GDM1 (cell line): Measurements from ENCODE around the gene ELMOD1.

Experiments used
- DNase-seq: peaks from one replicate; lab custom pipeline; 2025; lab: John Stamatoyannopoulos, UW

Gene ELMOD1

GRCh38 chr11:107583629-107584195, 7.2 kb upstream of the ELMOD1 start:
- no peak for DNase-seq

GRCh38 chr11:107587306-107587979, 3.5 kb upstream of the ELMOD1 start:
- no peak for DNase-seq

DNA sequence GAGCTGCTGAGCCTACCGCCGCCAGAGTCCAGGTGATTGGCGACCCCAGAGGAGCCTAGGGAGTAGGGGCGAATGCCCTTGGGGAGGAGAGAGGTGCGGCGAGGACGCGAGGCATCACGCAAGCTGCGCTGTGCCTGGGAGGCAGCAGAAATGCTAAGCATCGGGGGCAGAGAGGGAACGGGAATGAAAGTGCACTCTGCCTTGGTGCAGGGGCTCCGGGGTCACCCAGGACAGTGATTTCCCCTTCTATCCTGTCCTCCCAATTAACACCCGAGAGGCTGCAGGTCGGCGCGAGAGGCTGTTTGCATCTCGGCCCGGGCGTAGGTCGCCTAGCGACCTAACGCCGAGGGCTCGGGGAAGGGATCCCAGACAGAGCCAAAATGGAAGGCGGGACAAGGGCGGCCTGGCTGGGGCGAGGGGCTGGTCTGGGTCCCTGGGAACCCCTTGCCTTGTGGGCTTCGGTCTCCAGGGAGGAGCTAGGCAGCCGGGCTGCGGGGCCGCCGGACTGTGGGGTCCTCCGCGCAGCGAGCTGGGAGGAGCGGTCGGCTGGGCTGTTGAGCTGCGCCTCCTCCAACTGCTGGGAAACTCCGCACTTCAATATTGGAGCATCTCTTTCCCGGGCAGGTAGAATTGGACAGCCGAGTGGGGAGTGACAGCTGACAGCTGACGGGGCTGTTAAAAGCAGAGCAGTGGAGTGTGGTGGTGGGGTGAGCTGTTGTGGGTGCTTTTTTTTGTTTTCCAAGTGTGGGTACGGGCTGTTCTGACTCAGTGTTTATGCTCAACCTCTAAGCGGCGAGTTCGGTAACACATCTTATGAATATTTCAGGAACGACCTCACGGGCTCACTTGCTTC, 657 bp downstream of the ELMOD1 start:
- no peak for DNase-seq

DNA sequence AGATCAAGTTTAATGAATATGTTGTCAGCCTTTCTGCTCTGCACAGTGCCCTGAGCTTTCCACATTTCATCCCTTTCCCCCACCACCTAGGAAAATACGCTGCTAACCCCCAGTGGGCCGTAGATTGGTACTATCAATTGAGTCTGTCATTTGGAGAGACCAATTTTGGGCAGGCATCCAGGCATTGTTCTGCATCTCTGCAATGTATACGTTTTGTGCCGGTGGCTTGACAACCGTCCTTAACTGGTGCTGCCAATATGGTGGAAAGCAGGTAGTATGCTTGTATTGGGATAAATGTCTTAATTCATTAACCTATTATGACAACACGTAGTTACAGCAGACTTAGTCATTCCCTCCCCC, 1.3 kb downstream of the ELMOD1 start:
- no peak for DNase-seq

DNA sequence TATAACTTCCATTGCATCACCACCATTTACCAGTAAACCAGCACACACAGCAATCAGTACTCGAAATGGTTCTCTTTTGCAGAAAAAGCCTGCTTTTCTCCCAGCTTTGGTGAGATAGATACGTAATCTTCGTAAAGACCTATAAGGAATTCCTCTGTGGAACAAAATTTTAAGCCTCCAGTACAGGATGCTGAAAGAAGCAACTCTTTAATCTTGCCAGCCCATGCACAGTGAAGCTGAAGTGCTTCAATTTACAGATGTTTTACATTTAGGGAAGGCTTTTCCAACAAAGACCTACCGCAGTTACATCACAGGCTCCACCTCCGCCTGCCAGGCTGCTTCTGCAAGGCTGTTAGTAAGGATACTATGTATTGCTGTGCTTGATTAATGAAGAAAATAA, 1.9 kb downstream of the ELMOD1 start:
- DNase-seq, result no peak

GRCh38 chr11:107593951-107594350, 3.0 kb downstream of the ELMOD1 start:
- DNase-seq, result no peak

- no peak for DNase-seq
These were observed 3.8 kb downstream of the ELMOD1 start for GRCh38 chr11:107594736-107595135.

- DNase-seq, result no peak
These were observed 7.5 kb downstream of the ELMOD1 start for GRCh38 chr11:107598225-107599139.

- no peak for DNase-seq
These were observed 14.4 kb downstream of the ELMOD1 start for GRCh38 chr11:107605061-107606006.

DNA sequence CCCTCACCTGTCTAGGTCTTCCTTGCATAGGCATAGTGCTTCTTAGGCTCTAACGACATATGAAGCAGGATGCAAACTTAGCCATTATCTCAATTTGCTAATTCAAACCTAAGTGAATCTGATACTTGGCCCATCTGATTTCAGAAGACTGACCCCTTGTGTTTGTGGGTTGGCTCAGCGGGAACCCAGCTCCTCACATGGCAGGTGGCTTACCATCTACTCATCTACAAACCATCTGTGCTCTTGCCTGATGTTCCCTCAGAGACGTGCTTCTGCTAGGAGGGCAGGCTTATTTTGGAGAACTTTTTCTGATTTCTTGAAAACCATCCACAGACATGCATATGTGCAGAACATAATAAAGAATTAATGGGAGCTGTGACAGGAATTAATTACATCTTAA, 15.2 kb downstream of the ELMOD1 start:
- no peak for DNase-seq

GRCh38 chr11:107608809-107609208, 17.9 kb downstream of the ELMOD1 start:
- no peak for DNase-seq

GRCh38 chr11:107609400-107610218, 18.7 kb downstream of the ELMOD1 start:
- no peak for DNase-seq

- no peak for DNase-seq
These were observed 21.5 kb downstream of the ELMOD1 start for GRCh38 chr11:107612445-107612844.

DNA sequence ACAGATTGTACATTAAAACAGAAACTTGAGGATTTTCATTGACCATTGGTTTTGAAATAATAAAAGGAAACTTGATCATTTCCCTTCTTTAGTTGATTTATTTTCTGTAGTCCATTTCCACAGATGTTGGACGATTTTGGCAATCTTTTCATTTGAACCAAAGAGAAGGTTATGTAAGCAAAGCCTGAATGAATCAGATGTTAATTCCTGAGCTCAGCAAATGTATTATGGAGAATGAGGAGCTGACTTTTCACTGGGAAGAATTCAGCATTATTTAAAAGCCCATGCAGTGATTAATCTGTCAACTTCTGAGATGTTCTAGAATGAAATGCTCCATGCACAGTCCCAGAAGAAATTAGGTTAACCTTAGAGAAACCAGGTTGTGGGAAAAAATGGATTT, 29.0 kb downstream of the ELMOD1 start:
- DNase-seq, result no peak

DNA sequence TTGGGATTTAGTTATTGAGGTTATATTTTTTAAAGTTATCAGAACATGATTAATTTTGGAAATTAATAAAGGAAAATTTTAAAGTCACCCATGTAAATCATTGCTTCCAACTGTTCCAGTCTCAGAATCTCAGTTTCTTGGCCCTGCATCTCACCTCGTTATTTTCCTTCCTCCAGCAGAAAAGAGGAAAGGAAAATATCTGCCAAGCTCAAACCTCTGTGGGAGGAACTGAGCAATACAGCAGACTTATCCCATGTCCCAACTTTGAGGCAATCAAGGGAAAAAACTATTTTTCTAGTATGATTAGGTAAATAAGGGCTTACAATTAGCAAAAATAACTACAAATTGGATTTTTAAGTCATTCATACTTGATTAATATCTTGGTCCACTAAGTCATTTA, 30.1 kb downstream of the ELMOD1 start:
- no peak for DNase-seq

DNA sequence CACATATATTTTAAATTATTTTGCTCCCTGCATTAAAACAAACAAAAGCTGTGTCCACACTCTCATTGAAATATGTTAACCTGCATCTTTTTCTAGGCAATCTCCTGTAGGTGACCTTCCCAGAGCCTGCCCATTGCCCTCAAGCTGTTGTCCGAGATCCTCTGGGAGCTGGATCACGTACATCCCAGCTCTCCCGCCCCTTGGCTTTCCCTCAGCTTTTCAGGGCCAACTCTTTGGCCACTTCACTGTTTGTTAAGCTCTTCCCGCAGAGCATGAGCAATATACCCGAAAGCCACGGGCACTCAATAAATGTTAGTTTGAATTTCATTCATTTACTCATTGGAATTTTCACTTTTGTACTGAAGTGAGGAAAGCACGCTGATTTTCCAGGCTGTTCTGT, 32.2 kb downstream of the ELMOD1 start:
- no peak for DNase-seq

GRCh38 chr11:107624983-107625684, 34.2 kb downstream of the ELMOD1 start:
- no peak for DNase-seq

DNA sequence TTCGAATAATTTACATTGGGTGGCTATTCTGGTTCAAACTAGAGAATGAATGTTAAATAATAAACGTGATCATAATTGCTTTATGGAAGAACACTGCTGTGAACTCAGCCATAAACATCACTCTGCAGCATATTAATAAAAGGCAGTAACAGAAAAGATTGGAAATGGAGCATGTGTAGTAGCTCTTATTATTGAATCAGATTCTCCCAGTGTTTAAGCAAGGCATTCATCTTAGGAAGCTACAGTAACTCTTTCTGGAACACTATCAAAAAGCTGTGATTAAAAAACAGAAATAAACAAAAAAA, 34.7 kb downstream of the ELMOD1 start:
- DNase-seq, result no peak

- DNase-seq, result no peak
These were observed 40.1 kb downstream of the ELMOD1 start for GRCh38 chr11:107631043-107631442.

DNA sequence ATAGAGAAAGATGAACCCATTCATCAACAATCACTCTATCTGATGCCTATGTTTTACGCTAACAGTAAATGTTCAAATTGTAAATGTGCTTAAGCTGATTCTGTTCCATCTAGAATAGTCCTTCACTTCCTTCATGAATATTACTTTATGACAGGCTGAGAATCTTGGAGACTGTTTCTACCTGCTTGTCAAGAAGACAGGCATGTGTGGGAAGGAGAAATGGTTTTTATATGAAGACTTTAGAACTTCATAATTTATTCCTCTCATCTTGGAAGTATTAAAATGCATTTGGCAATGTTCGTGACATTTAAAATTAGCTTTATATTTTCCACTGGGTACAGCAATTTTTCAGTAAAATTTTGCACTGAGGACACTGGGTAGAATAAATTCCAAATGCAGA, 41.0 kb downstream of the ELMOD1 start:
- DNase-seq, result no peak
